WERI-Rb-1 (cell line): ENCODE data around the gene PEF1.
A peak's percentile ranks its signal among the peaks of the same experiment; 100 is the strongest.

Experiments used
- DNase-seq: peaks from one replicate; pipeline ENCODE4 v3.0.0-alpha.2; 2020
- H3K27ac ChIP-seq: fragments of 250-450 bp; sonication (Bioruptor Pico); 2 replicates; pipeline ENCODE4 v1.5.1; 2020; ENCODE audit warnings: mild to moderate bottlenecking, moderate library complexity
- H3K27me3 ChIP-seq: fragments of 250-450 bp; sonication (Bioruptor Pico); 2 replicates; pipeline ENCODE4 v1.5.1; 2021; ENCODE audit warnings: mild to moderate bottlenecking, low read depth, moderate library complexity; ENCODE audit not compliant: insufficient read depth, severe bottlenecking
- H3K36me3 ChIP-seq: fragments of 250-450 bp; sonication (Bioruptor Pico); 2 replicates; pipeline ENCODE4 v1.5.1; 2020; ENCODE audit warnings: mild to moderate bottlenecking, moderate library complexity
- H3K4me3 ChIP-seq: 2 replicates; pipeline ENCODE4 v1.5.1; 2011; ENCODE audit warnings: low read depth, mild to moderate bottlenecking, control low read depth, low read length
- H3K9me3 ChIP-seq: fragments of 250-450 bp; sonication (Bioruptor Pico); 2 replicates; pipeline ENCODE4 v1.5.1; 2021; ENCODE audit warnings: mild to moderate bottlenecking, moderate library complexity; ENCODE audit not compliant: severe bottlenecking
- TF ChIP-seq, protein P1 (sequence below): IDR thresholded peaks from 2 replicates; pipeline ENCODE4 v1.5.1; 2011; ENCODE audit warnings: low read depth, mild to moderate bottlenecking, control low read depth, inconsistent platforms, low read length

Gene PEF1

DNA sequence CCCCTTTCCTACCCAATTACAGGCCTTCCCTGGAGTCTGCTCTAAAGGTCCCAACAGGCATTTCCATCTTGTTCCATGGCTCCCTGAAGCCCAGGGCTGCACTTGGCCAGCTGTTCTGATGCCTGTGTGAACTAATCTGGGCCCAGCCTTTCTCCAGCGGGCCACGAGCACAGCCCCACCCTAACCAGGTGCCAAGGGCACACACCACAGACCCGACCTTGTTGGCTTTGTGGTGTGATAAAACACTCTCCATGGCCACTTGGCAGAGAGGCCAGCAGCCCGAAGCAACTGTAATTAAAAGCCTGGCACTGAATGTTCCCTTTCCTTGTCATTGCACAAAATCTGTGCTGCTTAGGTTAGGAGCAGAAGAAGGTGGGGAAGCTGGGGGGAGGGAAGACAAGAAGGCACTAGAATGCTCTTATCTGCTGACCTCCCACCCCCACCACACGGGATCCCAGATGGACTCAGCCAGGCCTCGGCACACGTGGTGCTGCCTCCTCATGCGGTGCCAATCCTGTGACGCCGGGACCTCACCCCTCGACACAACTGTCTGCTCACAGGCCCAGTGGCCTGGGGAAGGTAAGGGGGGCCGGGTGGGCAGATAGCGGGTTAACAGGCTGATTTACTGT is 17.3 kb downstream of the PEF1 start:
- peak overlapping the region; percentile 92 for H3K27ac ChIP-seq
- H3K36me3 ChIP-seq: peaks cover 34% of the 10 kb centered on the region
- TF ChIP-seq, protein P1, sequence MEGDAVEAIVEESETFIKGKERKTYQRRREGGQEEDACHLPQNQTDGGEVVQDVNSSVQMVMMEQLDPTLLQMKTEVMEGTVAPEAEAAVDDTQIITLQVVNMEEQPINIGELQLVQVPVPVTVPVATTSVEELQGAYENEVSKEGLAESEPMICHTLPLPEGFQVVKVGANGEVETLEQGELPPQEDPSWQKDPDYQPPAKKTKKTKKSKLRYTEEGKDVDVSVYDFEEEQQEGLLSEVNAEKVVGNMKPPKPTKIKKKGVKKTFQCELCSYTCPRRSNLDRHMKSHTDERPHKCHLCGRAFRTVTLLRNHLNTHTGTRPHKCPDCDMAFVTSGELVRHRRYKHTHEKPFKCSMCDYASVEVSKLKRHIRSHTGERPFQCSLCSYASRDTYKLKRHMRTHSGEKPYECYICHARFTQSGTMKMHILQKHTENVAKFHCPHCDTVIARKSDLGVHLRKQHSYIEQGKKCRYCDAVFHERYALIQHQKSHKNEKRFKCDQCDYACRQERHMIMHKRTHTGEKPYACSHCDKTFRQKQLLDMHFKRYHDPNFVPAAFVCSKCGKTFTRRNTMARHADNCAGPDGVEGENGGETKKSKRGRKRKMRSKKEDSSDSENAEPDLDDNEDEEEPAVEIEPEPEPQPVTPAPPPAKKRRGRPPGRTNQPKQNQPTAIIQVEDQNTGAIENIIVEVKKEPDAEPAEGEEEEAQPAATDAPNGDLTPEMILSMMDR: no peak
- no peaks in the 10 kb centered on the region for H3K27me3 ChIP-seq
- H3K9me3 ChIP-seq: no peaks in the 10 kb centered on the region
- DNase-seq: peak; percentile 79
- no peak overlapping the region for H3K4me3 ChIP-seq

- TF ChIP-seq, protein P1: no peak
- Histone ChIP-seq H3K27ac (peak overlapping the region; percentile 92), H3K36me3 (peaks cover 27% of the 10 kb centered on the region), H3K4me3 (peak overlapping the region; percentile 24), H3K27me3 (no peaks in the 10 kb centered on the region), H3K9me3 (no peaks in the 10 kb centered on the region)
- DNase-seq: peak; percentile 82
Observed at GRCh38 chr1:31626223-31627207, 18.2 kb downstream of the PEF1 start.

DNA sequence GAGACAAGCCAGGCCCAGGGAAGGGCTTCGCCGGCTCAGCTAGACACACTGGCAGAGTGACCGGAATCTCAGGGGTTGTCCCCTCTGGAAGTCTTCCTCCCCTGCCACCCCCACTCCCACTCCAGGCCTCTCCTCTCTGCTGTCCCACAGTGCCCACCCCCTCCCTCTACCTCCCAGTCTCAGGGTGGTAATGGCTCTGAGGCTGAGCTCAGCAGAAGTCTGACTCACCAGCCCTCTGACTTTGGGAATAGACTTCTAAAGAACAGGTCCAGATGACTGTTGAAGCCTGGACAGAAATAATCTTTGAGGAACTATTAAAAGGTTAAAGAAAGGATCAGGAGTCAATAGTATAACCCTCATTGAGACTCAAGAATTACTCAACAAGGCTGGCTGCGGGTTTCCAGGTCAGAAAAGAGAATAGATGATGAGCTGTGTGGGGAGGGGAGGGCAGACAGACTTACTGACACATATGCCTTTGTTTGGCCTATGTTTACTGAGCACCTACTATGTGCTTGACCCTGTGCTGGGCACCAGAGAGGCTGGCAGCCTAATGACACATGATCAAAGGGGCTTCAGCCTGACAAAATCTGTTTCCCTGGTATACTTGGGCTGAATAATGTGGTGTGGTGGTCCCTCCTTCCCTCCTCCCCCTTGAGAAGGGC is 19.0 kb downstream of the PEF1 start:
- peaks cover 19% of the 10 kb centered on the region for H3K36me3 ChIP-seq
- peak overlapping the region; percentile 92 for H3K27ac ChIP-seq
- no peak for DNase-seq
- no peaks in the 10 kb centered on the region for H3K27me3 ChIP-seq
- TF ChIP-seq, protein P1: no peak
- H3K4me3 ChIP-seq: no peak overlapping the region
- H3K9me3 ChIP-seq: no peaks in the 10 kb centered on the region

- TF ChIP-seq, protein P1: no peak
- H3K4me3 ChIP-seq: no peak overlapping the region
- H3K36me3 ChIP-seq: peaks cover 14% of the 10 kb centered on the region
- H3K27me3 ChIP-seq: no peaks in the 10 kb centered on the region
- H3K9me3 ChIP-seq: no peaks in the 10 kb centered on the region
- no peak for DNase-seq
- no peak overlapping the region for H3K27ac ChIP-seq
Observed at GRCh38 chr1:31624731-31625514, 19.8 kb downstream of the PEF1 start.

DNA sequence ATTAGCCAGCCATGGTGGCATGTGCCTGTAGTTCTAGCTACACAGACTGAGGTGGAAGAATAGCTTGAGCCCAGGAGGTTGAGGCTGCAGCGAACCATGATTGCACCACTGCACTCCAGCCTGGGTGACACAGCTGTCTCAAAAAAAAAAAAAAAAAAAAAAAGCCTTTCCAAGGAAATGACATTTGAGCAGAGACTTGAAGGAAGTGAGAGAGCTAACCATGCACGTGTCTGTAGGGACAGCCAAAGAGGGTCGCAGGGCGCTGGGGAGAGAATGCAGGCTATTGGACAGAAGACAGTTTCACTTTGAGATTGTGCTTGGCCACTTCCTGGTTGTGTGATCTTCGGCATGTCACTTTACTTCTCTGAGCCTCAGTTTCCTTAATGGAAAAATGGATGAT is 20.4 kb downstream of the PEF1 start:
- no peaks in the 10 kb centered on the region for H3K9me3 ChIP-seq
- H3K36me3 ChIP-seq: peaks cover 12% of the 10 kb centered on the region
- no peak overlapping the region for H3K27ac ChIP-seq
- no peaks in the 10 kb centered on the region for H3K27me3 ChIP-seq
- no peak overlapping the region for H3K4me3 ChIP-seq
- no peak for DNase-seq
- TF ChIP-seq, protein P1: no peak
